NT2/D1 (cell line): Measurements from ENCODE around the gene CFAP20DC.

Experiments
- SUZ12 ChIP-seq: IDR thresholded peaks from 2 replicates; pipeline ENCODE4 v1.6.1; 2011; ENCODE audit not compliant: insufficient read length, insufficient read depth; ENCODE audit errors: extremely low read depth
- YY1 ChIP-seq: IDR thresholded peaks from 2 replicates; pipeline ENCODE4 v1.6.1; 2011; ENCODE audit not compliant: insufficient read length, insufficient read depth

- no peak for TF ChIP-seq SUZ12
- TF ChIP-seq YY1: no peak
Measured at GRCh38 chr3:58829321-58830000, 220.4 kb downstream of the CFAP20DC start.
